Glomerular endothelial cell (primary cell): ENCODE results near the gene CACNA1A. TPM values are rescaled to one million over a fixed set of nuclear protein-coding genes. Genes with fewer than 3 reads are reported as not detected.
"Not testable (repeated sequence)": the region's sequence is repeated elsewhere in the genome, so short reads cannot be mapped to it uniquely, and the experiment has no call there.

Experiments
- DNase-seq: peaks from one replicate; pipeline ENCODE4 v3.0.0-alpha.2; 2011; ENCODE audit warnings: low read depth, low spot score; ENCODE audit errors: extremely low read depth
- total RNA-seq: library from RNA; depleted of rRNA; stranded (reverse); fragments of >200 nt; gene quantifications from 2 replicates; pipeline ENCODE4 v1.2.3, GENCODE V29; 2015

CACNA1A gene
- 0.34 and 0.58 TPM in 2 replicates for total RNA-seq

GRCh38 chr19:13506471-13506820, at the start of gene CACNA1A:
CACNA1A (minus strand) TSS chr19:13506479; CDS start chr19:13506224, 255 bp downstream.
- DNase-seq, result no peak

- no peak for DNase-seq
Measured at GRCh38 chr19:13554506-13555240, 48.4 kb upstream of the CACNA1A start.

- no peak for DNase-seq
Measured at GRCh38 chr19:13553880-13554400, 47.7 kb upstream of the CACNA1A start.

- DNase-seq, result no peak
Measured at GRCh38 chr19:13548131-13548530, 41.9 kb upstream of the CACNA1A start.

- DNase-seq, result no peak
Measured at GRCh38 chr19:13547102-13547501, 40.8 kb upstream of the CACNA1A start.

- no peak for DNase-seq
Measured at GRCh38 chr19:13544423-13544822, 38.1 kb upstream of the CACNA1A start.

- DNase-seq, result no peak
Measured at GRCh38 chr19:13541554-13541953, 35.3 kb upstream of the CACNA1A start.

- DNase-seq, result no peak
Measured at GRCh38 chr19:13539332-13539731, 33.1 kb upstream of the CACNA1A start.

GRCh38 chr19:13538601-13539253, 32.4 kb upstream of the CACNA1A start:
- no peak for DNase-seq

GRCh38 chr19:13537454-13537853, 31.2 kb upstream of the CACNA1A start:
- no peak for DNase-seq

GRCh38 chr19:13530720-13531119, 24.4 kb upstream of the CACNA1A start:
- no peak for DNase-seq

GRCh38 chr19:13529721-13530120, 23.4 kb upstream of the CACNA1A start:
- DNase-seq, result not testable (repeated sequence)

- no peak for DNase-seq
Measured at GRCh38 chr19:13526552-13526951, 20.3 kb upstream of the CACNA1A start.

- DNase-seq, result no peak
Measured at GRCh38 chr19:13521066-13521465, 14.8 kb upstream of the CACNA1A start.

- no peak for DNase-seq
Measured at GRCh38 chr19:13511947-13512346, 5.7 kb upstream of the CACNA1A start.

- DNase-seq, result no peak
Measured at GRCh38 chr19:13507053-13507611, 853 bp upstream of the CACNA1A start.

GRCh38 chr19:13505761-13506470, 363 bp downstream of the CACNA1A start:
- DNase-seq, result no peak

- no peak for DNase-seq
Measured at GRCh38 chr19:13505164-13505695, 1.0 kb downstream of the CACNA1A start.

GRCh38 chr19:13503570-13504235, 2.6 kb downstream of the CACNA1A start:
- DNase-seq, result no peak

GRCh38 chr19:13502231-13502630, 4.0 kb downstream of the CACNA1A start:
- no peak for DNase-seq
